ENCODE measurements around the gene PDK4.
"Not testable (repeated sequence)": the region's sequence is repeated elsewhere in the genome, so short reads cannot be mapped to it uniquely, and the experiment has no call there.

The PDK4 gene

GRCh38 chr7:95569720-95570119 lies 26.6 kb downstream of the PDK4 start:
- no peak for DNase-seq (ENCODE audit: low spot score)

GRCh38 chr7:95560674-95561073 lies 35.6 kb downstream of the PDK4 start:
- no peak for DNase-seq (ENCODE audit: low spot score)

GRCh38 chr7:95558864-95559263 lies 37.5 kb downstream of the PDK4 start:
- no peak for DNase-seq (ENCODE audit: low spot score)

- no peak for DNase-seq (ENCODE audit: low spot score)
These were observed 39.5 kb downstream of the PDK4 start for GRCh38 chr7:95556777-95557176.

GRCh38 chr7:95553939-95554338 lies 42.4 kb downstream of the PDK4 start:
- no peak for DNase-seq (ENCODE audit: low spot score)

GRCh38 chr7:95552010-95552926 lies 44.0 kb downstream of the PDK4 start:
- not testable (repeated sequence) for DNase-seq (ENCODE audit: low spot score)

GRCh38 chr7:95550546-95550945 lies 45.8 kb downstream of the PDK4 start:
- DNase-seq (ENCODE audit: low spot score), result no peak

- DNase-seq (ENCODE audit: low spot score), result no peak
These were observed 46.3 kb downstream of the PDK4 start for GRCh38 chr7:95549818-95550529.

- no peak for DNase-seq (ENCODE audit: low spot score)
These were observed 48.7 kb downstream of the PDK4 start for GRCh38 chr7:95547361-95548348.

GRCh38 chr7:95546647-95547046 lies 49.7 kb downstream of the PDK4 start:
- DNase-seq (ENCODE audit: low spot score), result no peak

GRCh38 chr7:95545673-95546072 lies 50.6 kb downstream of the PDK4 start:
- no peak for DNase-seq (ENCODE audit: low spot score)

- DNase-seq (ENCODE audit: low spot score), result no peak
These were observed 51.2 kb downstream of the PDK4 start for GRCh38 chr7:95545007-95545615.

GRCh38 chr7:95544171-95544570 lies 52.1 kb downstream of the PDK4 start:
- DNase-seq (ENCODE audit: low spot score), result no peak

GRCh38 chr7:95543312-95543711 lies 53.0 kb downstream of the PDK4 start:
- DNase-seq (ENCODE audit: low spot score), result no peak

GRCh38 chr7:95540366-95540765 lies 56.0 kb downstream of the PDK4 start:
- DNase-seq (ENCODE audit: low spot score), result no peak

GRCh38 chr7:95539426-95539825 lies 56.9 kb downstream of the PDK4 start:
- no peak for DNase-seq (ENCODE audit: low spot score)

GRCh38 chr7:95537468-95537867 lies 58.8 kb downstream of the PDK4 start:
- no peak for DNase-seq (ENCODE audit: low spot score)

- DNase-seq (ENCODE audit: low spot score), result no peak
These were observed 59.5 kb downstream of the PDK4 start for GRCh38 chr7:95536656-95537311.

- no peak for DNase-seq (ENCODE audit: low spot score)
These were observed 60.7 kb downstream of the PDK4 start for GRCh38 chr7:95535662-95536061.

GRCh38 chr7:95534796-95535195 lies 61.5 kb downstream of the PDK4 start:
- DNase-seq (ENCODE audit: low spot score), result no peak
